ENCODE measurements around the gene NKAPL. TPM values are rescaled to one million over a fixed set of nuclear protein-coding genes. Genes with fewer than 3 reads are reported as not detected.
A peak's percentile ranks its signal among the peaks of the same experiment; 100 is the strongest.

Gene NKAPL
- total RNA-seq, result not detected in 3 replicates
- long read RNA-seq, result 0 reads

DNA sequence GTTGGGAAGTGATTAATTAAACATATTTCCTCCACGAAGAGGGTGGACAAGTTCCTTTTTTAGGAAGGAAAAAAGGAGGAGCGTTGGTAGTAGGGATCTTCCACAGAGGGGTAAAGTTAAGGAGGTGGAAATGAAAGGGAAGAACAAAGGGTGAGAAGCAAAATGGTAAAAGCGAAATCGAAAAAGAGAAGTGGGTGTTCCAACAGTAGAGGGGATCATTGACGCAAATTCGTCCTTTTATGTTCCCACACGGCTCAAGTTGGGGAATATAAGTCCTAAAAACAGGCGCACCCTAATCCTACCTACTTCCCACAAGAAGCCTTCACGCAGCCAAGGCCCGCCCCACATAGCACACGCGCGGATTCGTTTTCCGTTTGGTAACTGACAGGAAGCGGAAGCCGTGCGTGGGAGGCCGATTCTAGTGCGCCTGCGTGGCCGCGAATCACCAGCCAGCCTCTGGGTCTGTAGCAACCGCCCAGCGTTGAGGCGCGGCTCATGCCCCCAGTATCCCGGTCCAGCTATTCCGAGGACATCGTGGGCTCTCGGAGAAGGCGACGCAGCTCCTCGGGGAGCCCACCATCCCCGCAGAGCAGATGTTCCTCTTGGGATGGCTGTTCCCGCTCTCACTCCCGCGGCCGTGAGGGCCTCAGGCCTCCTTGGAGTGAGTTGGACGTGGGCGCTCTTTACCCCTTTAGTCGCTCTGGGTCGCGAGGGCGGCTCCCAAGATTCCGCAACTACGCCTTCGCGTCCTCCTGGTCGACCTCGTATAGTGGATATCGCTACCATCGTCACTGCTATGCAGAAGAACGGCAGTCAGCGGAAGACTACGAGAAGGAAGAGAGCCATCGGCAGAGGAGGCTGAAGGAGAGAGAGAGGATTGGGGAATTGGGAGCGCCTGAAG lies at the start of gene NKAPL:
Gene NKAPL (plus strand): TSS at position 421 of the 901 bp plus-strand sequence. CDS start 75 bp downstream, at position 496.
- Mint-ChIP-seq H3K4me3 (ENCODE audit: unreplicated experiment) (no peak within 1 kb of the TSS), H3K9me3 (ENCODE audit: low read depth) (no peaks in the 10 kb centered on the region), H3K4me1 (ENCODE audit: low read depth) (peaks cover 3% of the 10 kb centered on the region), H3K27ac (ENCODE audit: unreplicated experiment) (no peak within 1 kb of the TSS), H3K36me3 (ENCODE audit: low read depth) (no peaks in the 10 kb centered on the region), H3K27me3 (ENCODE audit: low read depth) (peaks cover 7% of the 10 kb centered on the region)
- TF ChIP-seq CTCF (IDR thresholded peaks at IDR 0.05), result no peak
- DNase-seq (ENCODE audit: low spot score), result peak; percentile 81

DNA sequence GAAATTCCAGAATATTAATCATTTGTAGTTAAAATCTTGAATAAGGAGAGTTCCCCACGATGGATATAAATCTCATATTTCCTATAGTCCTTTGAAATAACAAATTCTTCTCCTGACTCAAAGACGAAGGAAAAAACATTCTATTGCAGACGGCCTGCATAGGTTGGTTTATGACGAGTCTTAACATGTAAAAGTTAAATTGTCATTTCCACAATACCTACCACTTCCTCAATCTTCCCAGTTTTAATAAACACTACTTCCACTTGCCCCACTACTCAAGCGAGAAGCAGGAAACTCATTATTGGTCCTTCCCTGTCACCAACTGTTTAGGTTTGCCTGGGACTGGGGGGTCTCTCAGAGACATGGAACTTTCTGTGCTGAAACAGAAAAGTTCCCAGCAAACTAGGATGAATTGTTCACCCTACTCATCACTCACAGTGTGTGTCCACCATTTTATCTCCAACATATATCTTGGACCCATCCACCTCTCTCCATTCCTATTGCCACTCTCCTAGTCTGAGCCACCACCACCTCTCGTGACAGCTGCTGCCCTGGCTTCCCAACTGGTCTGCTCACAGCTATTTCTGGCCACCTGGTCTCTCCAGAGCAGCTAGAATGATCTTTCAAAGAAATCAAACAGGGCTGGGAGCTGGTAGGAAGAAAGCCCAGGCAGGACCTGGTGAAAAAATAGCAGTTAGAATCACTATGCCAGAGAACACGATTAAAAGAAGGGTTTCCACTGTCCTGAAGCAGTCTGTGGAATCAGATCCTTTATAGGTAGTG lies 49.2 kb upstream of the NKAPL start:
- H3K4me1 Mint-ChIP-seq (ENCODE audit: low read depth), result peaks cover 32% of the 10 kb centered on the region
- H3K9me3 Mint-ChIP-seq (ENCODE audit: low read depth), result peaks cover 10% of the 10 kb centered on the region
- no peak overlapping the region for H3K27ac Mint-ChIP-seq (ENCODE audit: unreplicated experiment)
- peaks cover 57% of the 10 kb centered on the region for H3K27me3 Mint-ChIP-seq (ENCODE audit: low read depth)
- H3K36me3 Mint-ChIP-seq (ENCODE audit: low read depth), result peaks cover 2% of the 10 kb centered on the region
- DNase-seq (ENCODE audit: low spot score), result no peak
- no peak for TF ChIP-seq CTCF (IDR thresholded peaks at IDR 0.05)
- no peak overlapping the region for H3K4me3 Mint-ChIP-seq (ENCODE audit: unreplicated experiment)

GRCh38 chr6:28211840-28212509 lies 47.1 kb upstream of the NKAPL start:
- no peak for TF ChIP-seq CTCF (IDR thresholded peaks at IDR 0.05)
- H3K27ac Mint-ChIP-seq (ENCODE audit: unreplicated experiment), result peak overlapping the region; percentile 67
- H3K4me3 Mint-ChIP-seq (ENCODE audit: unreplicated experiment), result peak overlapping the region; percentile 74
- DNase-seq (ENCODE audit: low spot score), result no peak
- peaks cover 2% of the 10 kb centered on the region for H3K36me3 Mint-ChIP-seq (ENCODE audit: low read depth)
- H3K4me1 Mint-ChIP-seq (ENCODE audit: low read depth), result peaks cover 32% of the 10 kb centered on the region
- H3K27me3 Mint-ChIP-seq (ENCODE audit: low read depth), result peaks cover 55% of the 10 kb centered on the region
- H3K9me3 Mint-ChIP-seq (ENCODE audit: low read depth), result no peaks in the 10 kb centered on the region

GRCh38 chr6:28212510-28213212 lies 46.4 kb upstream of the NKAPL start:
- peaks cover 2% of the 10 kb centered on the region for H3K36me3 Mint-ChIP-seq (ENCODE audit: low read depth)
- peak overlapping the region; percentile 74 for H3K4me3 Mint-ChIP-seq (ENCODE audit: unreplicated experiment)
- peaks cover 26% of the 10 kb centered on the region for H3K4me1 Mint-ChIP-seq (ENCODE audit: low read depth)
- peaks cover 48% of the 10 kb centered on the region for H3K27me3 Mint-ChIP-seq (ENCODE audit: low read depth)
- H3K27ac Mint-ChIP-seq (ENCODE audit: unreplicated experiment), result peak overlapping the region; percentile 67
- H3K9me3 Mint-ChIP-seq (ENCODE audit: low read depth), result no peaks in the 10 kb centered on the region
- peak; percentile 47 for TF ChIP-seq CTCF (IDR thresholded peaks at IDR 0.05)
- DNase-seq (ENCODE audit: low spot score), result no peak
